Measurements from ENCODE around the gene ZNF280A.
A peak's percentile ranks its signal among the peaks of the same experiment; 100 is the strongest.
"Not testable (repeated sequence)": the region's sequence is repeated elsewhere in the genome, so short reads cannot be mapped to it uniquely, and the experiment has no call there.

Gene ZNF280A

GRCh38 chr22:22512951-22513350 lies 7.1 kb downstream of the ZNF280A start:
- Histone ChIP-seq H3K4me3 (no peak overlapping the region), H3K4me1 (peaks cover 3% of the 10 kb centered on the region; the same call in 1 of the 2 replicates), H3K36me3 (replicated peaks) (no peaks in the 10 kb centered on the region), H3K27me3 (ENCODE audit: low read depth) (peaks cover 6% of the 10 kb centered on the region; the same call in 1 of the 2 replicates), H3K9me3 (peaks cover 4% of the 10 kb centered on the region; the same call in 1 of the 2 replicates)
- in situ Hi-C loops (cut with MboI; ENCODE audit: low sequenced_read_pairs), result no loop called here
- DNase-seq (ENCODE audit: low spot score in 2 of 2), result no peak

- H3K27me3 ChIP-seq (ENCODE audit: low read depth); in situ Hi-C loops (cut with MboI; ENCODE audit: low sequenced_read_pairs); H3K9me3 ChIP-seq; H3K36me3 ChIP-seq (replicated peaks); H3K4me1 ChIP-seq; DNase-seq (ENCODE audit: low spot score in 2 of 2); H3K4me3 ChIP-seq: not testable (repeated sequence)
Measured at GRCh38 chr22:22510833-22511232, 9.2 kb downstream of the ZNF280A start.

GRCh38 chr22:22509912-22510311 lies 10.2 kb downstream of the ZNF280A start:
- H3K27me3 ChIP-seq (ENCODE audit: low read depth); H3K4me1 ChIP-seq; H3K9me3 ChIP-seq; in situ Hi-C loops (cut with MboI; ENCODE audit: low sequenced_read_pairs); H3K4me3 ChIP-seq; DNase-seq (ENCODE audit: low spot score in 2 of 2): not testable (repeated sequence)
- H3K36me3 ChIP-seq (replicated peaks), result peaks cover 11% of the 10 kb centered on the region

GRCh38 chr22:22508274-22509176 lies 11.5 kb downstream of the ZNF280A start, which contains the start of gene ZNF280B:
ZNF280B (minus strand) TSS chr22:22508742; CDS start chr22:22489398, 19,344 bp downstream.
- Histone ChIP-seq H3K36me3 (replicated peaks) (peaks cover 21% of the 10 kb centered on the region), H3K4me3 (peak within 1 kb of the TSS; percentile 75), H3K27me3 (ENCODE audit: low read depth) (peaks cover 6% of the 10 kb centered on the region; the same call in 1 of the 2 replicates), H3K9me3 (peaks cover 4% of the 10 kb centered on the region; the same call in 1 of the 2 replicates), H3K4me1 (peaks cover 5% of the 10 kb centered on the region; the same call in 1 of the 2 replicates)
- DNase-seq (ENCODE audit: low spot score in 2 of 2), result peak; percentile 79 to 92
- in situ Hi-C loops (cut with MboI; ENCODE audit: low sequenced_read_pairs), result no loop called here

- in situ Hi-C loops (cut with MboI; ENCODE audit: low sequenced_read_pairs), result no loop called here
- Histone ChIP-seq H3K4me1 (peaks cover 5% of the 10 kb centered on the region; the same call in 1 of the 2 replicates), H3K27me3 (ENCODE audit: low read depth) (peaks cover 3% of the 10 kb centered on the region; the same call in 1 of the 2 replicates), H3K4me3 (peak overlapping the region; percentile 75), H3K9me3 (peaks cover 4% of the 10 kb centered on the region; the same call in 1 of the 2 replicates), H3K36me3 (replicated peaks) (peaks cover 26% of the 10 kb centered on the region)
- DNase-seq (ENCODE audit: low spot score in 2 of 2), result no peak
Measured at GRCh38 chr22:22507743-22508273, 12.3 kb downstream of the ZNF280A start.

- in situ Hi-C loops (cut with MboI; ENCODE audit: low sequenced_read_pairs), result no loop called here
- peaks cover 5% of the 10 kb centered on the region; the same call in 1 of the 2 replicates for H3K4me1 ChIP-seq
- H3K36me3 ChIP-seq (replicated peaks), result peaks cover 34% of the 10 kb centered on the region
- H3K27me3 ChIP-seq (ENCODE audit: low read depth), result no peaks in the 10 kb centered on the region
- DNase-seq (ENCODE audit: low spot score in 2 of 2), result no peak
- H3K4me3 ChIP-seq, result no peak overlapping the region
- H3K9me3 ChIP-seq, result peaks cover 4% of the 10 kb centered on the region; the same call in 1 of the 2 replicates
Measured at GRCh38 chr22:22506736-22507135, 13.3 kb downstream of the ZNF280A start.

- Histone ChIP-seq H3K4me1 (no peaks in the 10 kb centered on the region), H3K4me3 (no peak overlapping the region), H3K36me3 (replicated peaks) (peaks cover 15% of the 10 kb centered on the region), H3K27me3 (ENCODE audit: low read depth) (no peaks in the 10 kb centered on the region), H3K9me3 (no peaks in the 10 kb centered on the region)
- in situ Hi-C loops (cut with MboI; ENCODE audit: low sequenced_read_pairs), result no loop called here
- DNase-seq (ENCODE audit: low spot score in 2 of 2), result no peak
Measured at GRCh38 chr22:22498267-22498666, 21.8 kb downstream of the ZNF280A start.

GRCh38 chr22:22491589-22491988 lies 28.5 kb downstream of the ZNF280A start:
- H3K4me1 ChIP-seq; H3K27me3 ChIP-seq (ENCODE audit: low read depth); H3K4me3 ChIP-seq; H3K9me3 ChIP-seq; DNase-seq (ENCODE audit: low spot score in 2 of 2); in situ Hi-C loops (cut with MboI; ENCODE audit: low sequenced_read_pairs): not testable (repeated sequence)
- peaks cover 37% of the 10 kb centered on the region for H3K36me3 ChIP-seq (replicated peaks)

- Histone ChIP-seq H3K36me3 (replicated peaks) (peaks cover 36% of the 10 kb centered on the region), H3K4me3 (no peak overlapping the region), H3K4me1 (no peaks in the 10 kb centered on the region), H3K27me3 (ENCODE audit: low read depth) (no peaks in the 10 kb centered on the region), H3K9me3 (no peaks in the 10 kb centered on the region)
- in situ Hi-C loops (cut with MboI; ENCODE audit: low sequenced_read_pairs), result no loop called here
- DNase-seq (ENCODE audit: low spot score in 2 of 2), result no peak
Measured at GRCh38 chr22:22488736-22489135, 31.3 kb downstream of the ZNF280A start.

GRCh38 chr22:22487869-22488597 lies 32.0 kb downstream of the ZNF280A start:
- no peak overlapping the region for H3K4me3 ChIP-seq
- peaks cover 29% of the 10 kb centered on the region for H3K36me3 ChIP-seq (replicated peaks)
- H3K4me1 ChIP-seq, result no peaks in the 10 kb centered on the region
- in situ Hi-C loops (cut with MboI; ENCODE audit: low sequenced_read_pairs), result no loop called here
- H3K9me3 ChIP-seq, result no peaks in the 10 kb centered on the region
- DNase-seq (ENCODE audit: low spot score in 2 of 2), result no peak
- H3K27me3 ChIP-seq (ENCODE audit: low read depth), result no peaks in the 10 kb centered on the region

- Histone ChIP-seq H3K4me1 (no peaks in the 10 kb centered on the region), H3K27me3 (ENCODE audit: low read depth) (no peaks in the 10 kb centered on the region), H3K36me3 (replicated peaks) (peaks cover 25% of the 10 kb centered on the region), H3K9me3 (no peaks in the 10 kb centered on the region), H3K4me3 (no peak overlapping the region)
- in situ Hi-C loops (cut with MboI; ENCODE audit: low sequenced_read_pairs), result no loop called here
- no peak for DNase-seq (ENCODE audit: low spot score in 2 of 2)
Measured at GRCh38 chr22:22487059-22487458, 33.0 kb downstream of the ZNF280A start.

- in situ Hi-C loops (cut with MboI; ENCODE audit: low sequenced_read_pairs), result no loop called here
- H3K4me3 ChIP-seq, result no peak overlapping the region
- H3K4me1 ChIP-seq, result no peaks in the 10 kb centered on the region
- H3K36me3 ChIP-seq (replicated peaks), result peaks cover 20% of the 10 kb centered on the region
- H3K27me3 ChIP-seq (ENCODE audit: low read depth), result no peaks in the 10 kb centered on the region
- DNase-seq (ENCODE audit: low spot score in 2 of 2), result no peak
- no peaks in the 10 kb centered on the region for H3K9me3 ChIP-seq
Measured at GRCh38 chr22:22486132-22486899, 33.8 kb downstream of the ZNF280A start.

- no peak for DNase-seq (ENCODE audit: low spot score in 2 of 2)
- Histone ChIP-seq H3K36me3 (replicated peaks) (peaks cover 14% of the 10 kb centered on the region), H3K27me3 (ENCODE audit: low read depth) (no peaks in the 10 kb centered on the region), H3K9me3 (no peaks in the 10 kb centered on the region), H3K4me1 (no peaks in the 10 kb centered on the region), H3K4me3 (no peak overlapping the region)
- in situ Hi-C loops (cut with MboI; ENCODE audit: low sequenced_read_pairs), result no loop called here
Measured at GRCh38 chr22:22485524-22485923, 34.5 kb downstream of the ZNF280A start.
